ENCODE measurements around the gene FER1L5.
"Not testable (repeated sequence)": the region's sequence is repeated elsewhere in the genome, so short reads cannot be mapped to it uniquely, and the experiment has no call there.

The FER1L5 gene

GRCh38 chr2:96633641-96634040, 8.9 kb upstream of the FER1L5 start:
- in situ Hi-C loops (cut with HindIII; ENCODE audit: low sequenced_read_pairs) = no loop called here

- in situ Hi-C loops (cut with HindIII; ENCODE audit: low sequenced_read_pairs) = no loop called here
These were observed 5.9 kb upstream of the FER1L5 start for GRCh38 chr2:96636551-96637171.

- in situ Hi-C loops (cut with HindIII; ENCODE audit: low sequenced_read_pairs) = no loop called here
These were observed 5.0 kb upstream of the FER1L5 start for GRCh38 chr2:96637385-96638143.

GRCh38 chr2:96638144-96639121, 4.1 kb upstream of the FER1L5 start, which contains the start of gene KANSL3:
KANSL3 (minus strand) TSS chr2:96638312; CDS start chr2:96637135, 1,177 bp downstream.
- in situ Hi-C loops (cut with HindIII; ENCODE audit: low sequenced_read_pairs) = no loop called here

- in situ Hi-C loops (cut with HindIII; ENCODE audit: low sequenced_read_pairs) = no loop called here
These were observed 5.1 kb downstream of the FER1L5 start for GRCh38 chr2:96647681-96648080.

- in situ Hi-C loops (cut with HindIII; ENCODE audit: low sequenced_read_pairs) = no loop called here
These were observed 5.9 kb downstream of the FER1L5 start for GRCh38 chr2:96648306-96648930.

- in situ Hi-C loops (cut with HindIII; ENCODE audit: low sequenced_read_pairs) = no loop called here
These were observed 6.8 kb downstream of the FER1L5 start for GRCh38 chr2:96649342-96649741.

- in situ Hi-C loops (cut with HindIII; ENCODE audit: low sequenced_read_pairs) = no loop called here
These were observed 9.2 kb downstream of the FER1L5 start for GRCh38 chr2:96651793-96652192.

- in situ Hi-C loops (cut with HindIII; ENCODE audit: low sequenced_read_pairs) = not testable (repeated sequence)
These were observed 12.2 kb downstream of the FER1L5 start for GRCh38 chr2:96654791-96655190.

- in situ Hi-C loops (cut with HindIII; ENCODE audit: low sequenced_read_pairs) = no loop called here
These were observed 13.0 kb downstream of the FER1L5 start for GRCh38 chr2:96655526-96655925.

- in situ Hi-C loops (cut with HindIII; ENCODE audit: low sequenced_read_pairs) = no loop called here
These were observed 14.0 kb downstream of the FER1L5 start for GRCh38 chr2:96656540-96656939.

GRCh38 chr2:96661324-96661723, 18.8 kb downstream of the FER1L5 start:
- in situ Hi-C loops (cut with HindIII; ENCODE audit: low sequenced_read_pairs) = no loop called here

GRCh38 chr2:96662360-96662759, 19.8 kb downstream of the FER1L5 start:
- in situ Hi-C loops (cut with HindIII; ENCODE audit: low sequenced_read_pairs) = no loop called here

- in situ Hi-C loops (cut with HindIII; ENCODE audit: low sequenced_read_pairs) = no loop called here
These were observed 20.6 kb downstream of the FER1L5 start for GRCh38 chr2:96663177-96663576.

- in situ Hi-C loops (cut with HindIII; ENCODE audit: low sequenced_read_pairs) = no loop called here
These were observed 21.3 kb downstream of the FER1L5 start for GRCh38 chr2:96663829-96664228.

GRCh38 chr2:96664366-96664925, 21.9 kb downstream of the FER1L5 start:
- in situ Hi-C loops (cut with HindIII; ENCODE audit: low sequenced_read_pairs) = no loop called here

- in situ Hi-C loops (cut with HindIII; ENCODE audit: low sequenced_read_pairs) = no loop called here
These were observed 22.6 kb downstream of the FER1L5 start for GRCh38 chr2:96665083-96665569.

- in situ Hi-C loops (cut with HindIII; ENCODE audit: low sequenced_read_pairs) = not testable (repeated sequence)
These were observed 23.2 kb downstream of the FER1L5 start for GRCh38 chr2:96665717-96666116.

GRCh38 chr2:96668771-96669170, 26.2 kb downstream of the FER1L5 start:
- in situ Hi-C loops (cut with HindIII; ENCODE audit: low sequenced_read_pairs) = no loop called here

GRCh38 chr2:96669539-96670215, 27.1 kb downstream of the FER1L5 start:
- in situ Hi-C loops (cut with HindIII; ENCODE audit: low sequenced_read_pairs) = no loop called here

All from DLD1 (cell line).